LNCAP (cell line): ENCODE results near the gene MPRIP.

ENCODE experiments used
- TF ChIP-seq, protein P1 (sequence below): fragments of 450-650 bp; IDR thresholded peaks from 2 replicates; pipeline ENCODE4 v1.5.1; 2017; ENCODE audit warnings: mild to moderate bottlenecking

MPRIP gene

DNA sequence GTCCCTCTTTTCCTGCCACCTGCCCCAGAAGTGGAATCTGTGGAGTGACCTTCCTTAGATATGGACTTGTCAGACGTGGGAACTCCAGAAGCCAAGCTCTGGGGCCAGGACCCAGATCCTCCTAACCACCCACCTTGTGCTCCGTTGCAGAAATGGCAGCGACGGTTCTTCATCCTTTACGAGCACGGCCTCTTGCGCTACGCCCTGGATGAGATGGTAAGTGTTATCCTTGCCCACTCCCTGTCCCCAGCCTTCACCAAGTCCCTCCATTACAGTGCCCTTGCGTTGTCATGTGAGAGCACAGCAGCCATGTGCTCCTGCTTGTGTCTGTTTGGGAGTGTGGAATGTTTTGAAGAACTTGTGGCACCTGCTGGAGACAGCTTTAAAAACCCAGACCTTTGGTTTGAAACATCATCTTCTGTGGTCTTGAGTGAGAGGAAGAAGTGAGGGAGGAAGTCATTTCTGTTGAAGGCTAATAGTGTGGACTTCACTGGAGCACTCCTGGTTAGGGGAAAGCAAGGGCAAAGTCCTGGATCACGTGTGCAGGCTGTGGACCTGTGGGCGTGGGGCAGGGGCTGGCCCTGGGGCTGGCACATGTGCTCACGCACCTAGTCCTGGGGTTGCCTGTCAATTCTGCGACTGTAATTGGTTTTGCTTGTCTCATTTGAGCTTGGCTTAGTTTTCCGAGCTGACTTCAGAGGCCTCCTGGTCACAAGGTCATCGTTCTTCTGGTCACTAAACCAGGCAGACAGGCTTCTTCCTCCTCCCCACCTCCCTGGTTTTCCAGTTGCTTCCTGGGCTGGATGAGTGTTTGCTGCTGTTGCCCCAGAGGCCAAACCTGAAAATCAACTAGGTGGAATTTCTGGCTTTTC is 35.8 kb downstream of the MPRIP start:
- TF ChIP-seq, protein P1, sequence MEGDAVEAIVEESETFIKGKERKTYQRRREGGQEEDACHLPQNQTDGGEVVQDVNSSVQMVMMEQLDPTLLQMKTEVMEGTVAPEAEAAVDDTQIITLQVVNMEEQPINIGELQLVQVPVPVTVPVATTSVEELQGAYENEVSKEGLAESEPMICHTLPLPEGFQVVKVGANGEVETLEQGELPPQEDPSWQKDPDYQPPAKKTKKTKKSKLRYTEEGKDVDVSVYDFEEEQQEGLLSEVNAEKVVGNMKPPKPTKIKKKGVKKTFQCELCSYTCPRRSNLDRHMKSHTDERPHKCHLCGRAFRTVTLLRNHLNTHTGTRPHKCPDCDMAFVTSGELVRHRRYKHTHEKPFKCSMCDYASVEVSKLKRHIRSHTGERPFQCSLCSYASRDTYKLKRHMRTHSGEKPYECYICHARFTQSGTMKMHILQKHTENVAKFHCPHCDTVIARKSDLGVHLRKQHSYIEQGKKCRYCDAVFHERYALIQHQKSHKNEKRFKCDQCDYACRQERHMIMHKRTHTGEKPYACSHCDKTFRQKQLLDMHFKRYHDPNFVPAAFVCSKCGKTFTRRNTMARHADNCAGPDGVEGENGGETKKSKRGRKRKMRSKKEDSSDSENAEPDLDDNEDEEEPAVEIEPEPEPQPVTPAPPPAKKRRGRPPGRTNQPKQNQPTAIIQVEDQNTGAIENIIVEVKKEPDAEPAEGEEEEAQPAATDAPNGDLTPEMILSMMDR: no peak

DNA sequence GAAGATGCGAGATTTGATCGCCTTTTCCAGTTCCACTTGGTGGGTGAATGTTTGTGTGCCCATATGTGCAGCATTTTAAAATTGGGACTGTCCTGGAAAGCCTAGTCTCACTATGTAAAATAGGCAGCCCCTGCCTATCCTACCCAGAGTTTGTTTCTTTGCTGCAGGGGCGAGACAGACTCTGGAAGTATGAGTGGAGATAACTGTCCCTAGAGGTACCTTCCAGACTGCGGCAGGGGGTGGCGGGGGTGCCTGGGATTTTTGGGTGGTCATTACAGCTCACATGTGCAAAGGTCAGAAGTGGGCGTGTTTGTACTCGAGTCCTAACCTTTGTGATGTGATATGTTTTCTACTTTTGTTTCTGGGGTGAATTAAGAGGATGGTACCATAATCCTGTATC is 36.6 kb downstream of the MPRIP start:
- TF ChIP-seq, protein P1: no peak

DNA sequence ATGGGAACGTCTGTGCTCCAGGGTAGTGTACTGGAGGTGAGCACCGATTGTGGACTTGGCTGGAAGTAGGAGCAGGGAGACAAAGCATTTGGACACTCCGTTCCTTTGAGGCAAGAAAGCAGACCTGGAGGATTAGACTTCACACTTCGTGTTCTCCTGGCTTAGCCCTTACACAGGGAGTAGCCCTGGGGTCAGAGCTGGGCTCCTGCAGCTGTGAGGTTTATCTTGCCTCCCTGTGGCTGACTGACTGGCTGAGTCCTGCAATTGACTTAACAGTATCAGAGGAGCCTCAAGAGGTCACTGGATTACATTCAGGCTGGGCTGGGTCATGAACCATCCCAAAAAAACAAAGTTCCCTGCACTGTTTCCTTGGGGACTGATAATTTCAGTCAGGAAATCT is 37.1 kb downstream of the MPRIP start:
- TF ChIP-seq, protein P1: no peak

DNA sequence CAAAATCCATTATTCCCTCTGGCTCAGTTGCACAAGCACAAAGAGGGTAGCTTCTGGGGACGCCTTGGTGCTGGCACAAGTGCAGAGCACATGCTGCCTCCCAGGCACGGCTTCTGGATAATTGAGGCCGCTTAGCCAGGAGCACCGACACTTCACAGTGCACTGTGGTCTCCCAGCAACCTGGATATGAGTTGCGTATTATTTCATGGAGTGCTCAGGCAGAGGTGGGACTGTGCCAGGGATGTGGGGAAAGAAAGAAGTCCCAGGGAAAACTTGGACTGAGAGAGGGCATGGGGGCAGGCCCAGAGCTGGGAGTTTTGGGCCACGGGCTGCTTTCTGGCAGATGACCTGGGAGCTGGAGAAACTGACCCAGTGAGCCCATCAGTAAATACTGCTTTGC is 37.5 kb downstream of the MPRIP start:
- TF ChIP-seq, protein P1: no peak

DNA sequence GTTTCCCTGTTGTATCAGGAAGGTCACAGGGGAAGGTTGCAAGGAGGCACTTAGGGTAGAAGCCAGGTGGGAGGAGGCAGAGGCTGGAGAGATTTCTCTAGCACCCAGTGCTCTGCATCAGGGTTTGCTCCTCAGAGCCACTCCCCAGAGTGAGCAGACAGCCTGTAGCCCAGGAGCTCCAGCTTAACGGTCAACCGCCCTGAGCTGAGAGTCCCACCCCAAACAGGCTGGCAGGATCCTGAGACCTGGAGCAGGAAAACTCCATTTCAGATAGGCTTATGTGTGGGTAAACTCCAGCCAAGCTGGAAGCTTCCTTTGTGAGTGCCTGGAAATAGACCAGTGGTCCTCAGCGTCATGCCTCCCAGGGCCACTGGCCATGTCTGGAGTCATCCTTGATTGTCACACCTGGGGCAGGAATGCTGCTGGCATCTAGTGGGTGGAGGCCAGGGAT is 37.9 kb downstream of the MPRIP start:
- TF ChIP-seq, protein P1: no peak

DNA sequence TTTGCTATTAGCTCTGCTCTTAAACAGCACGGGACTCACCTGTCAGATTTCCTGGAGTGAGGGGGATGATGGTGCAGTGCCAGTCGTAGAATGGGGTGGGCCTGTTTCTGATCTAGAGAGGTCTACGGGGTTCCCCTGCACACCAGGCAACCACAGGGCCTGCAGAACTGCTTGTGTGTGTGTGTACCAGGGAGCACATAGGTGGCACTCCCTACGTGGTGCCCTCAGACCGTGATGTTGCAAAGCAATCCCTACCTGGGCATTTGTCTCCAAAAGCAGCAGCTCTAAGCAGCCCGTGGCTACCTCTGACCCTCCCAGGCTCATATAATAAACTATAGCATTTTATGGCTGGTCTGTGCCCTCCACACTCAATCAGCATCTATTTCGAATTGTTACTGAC is 38.5 kb downstream of the MPRIP start:
- TF ChIP-seq, protein P1: no peak

DNA sequence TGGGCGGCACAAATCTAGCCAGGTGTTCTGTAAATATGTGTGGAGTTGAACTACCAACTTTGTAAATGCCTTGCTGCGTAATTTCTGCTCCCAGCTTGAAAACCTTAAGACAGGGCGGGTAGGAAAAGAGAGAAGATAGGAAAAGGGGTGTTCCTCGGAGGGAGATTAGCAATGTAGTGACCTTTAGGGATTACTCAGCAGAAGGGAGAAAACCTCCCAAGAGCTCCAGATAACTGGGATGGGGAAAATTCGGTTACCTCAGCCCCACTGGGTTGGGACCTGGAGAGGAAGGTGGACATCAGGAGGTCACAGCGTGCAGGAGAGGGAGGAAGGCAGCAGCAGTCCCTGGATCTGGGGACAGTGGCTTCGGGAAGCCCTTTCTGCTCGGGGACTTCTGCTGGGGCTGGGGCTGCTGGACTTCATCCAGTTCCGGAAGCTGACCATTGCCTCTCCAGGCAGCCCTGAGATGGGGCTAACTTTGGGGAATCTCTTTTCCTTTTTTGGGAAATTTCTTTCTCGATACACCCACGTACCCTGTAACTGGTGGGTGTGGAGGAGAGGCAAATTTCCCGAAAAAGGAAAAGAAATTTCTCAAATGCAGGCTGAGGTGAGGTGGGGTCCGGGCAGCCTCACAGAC is 39.2 kb downstream of the MPRIP start:
- TF ChIP-seq, protein P1: no peak
